ENCODE results near the gene MLIP. TPM values are rescaled to one million over a fixed set of nuclear protein-coding genes. Genes with fewer than 3 reads are reported as not detected.

MLIP gene
- total RNA-seq, 3 donors from 2014 or later (not counting 1 experiment from before 2014, with no cell fraction given): not detected

DNA sequence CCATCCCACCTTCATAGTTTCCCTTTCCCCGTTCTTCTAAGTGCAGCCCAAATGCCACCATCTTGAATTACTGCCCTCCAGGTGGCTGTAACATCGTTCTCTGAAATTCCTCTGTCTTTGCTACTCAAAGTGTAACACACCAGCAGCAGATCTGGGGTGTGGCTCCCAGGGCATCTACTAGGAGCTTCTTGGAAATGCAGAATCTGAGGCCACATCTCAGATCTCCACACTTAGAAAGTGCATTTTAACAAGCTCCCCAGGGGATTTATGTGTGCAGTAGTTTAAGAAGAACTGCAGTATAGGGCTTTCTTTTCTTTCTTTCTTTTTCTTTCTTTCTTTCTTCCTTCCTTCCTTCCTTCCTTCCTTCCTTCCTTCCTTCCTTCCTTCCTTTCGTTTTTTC lies 1.7 kb upstream of the MLIP start:
- WGBS (ENCODE audit: insufficient coverage): 82% methylated on average over 3 of the region's 3 CpGs
- H3K36me3 Mint-ChIP-seq: no peaks in the 10 kb centered on the region

DNA sequence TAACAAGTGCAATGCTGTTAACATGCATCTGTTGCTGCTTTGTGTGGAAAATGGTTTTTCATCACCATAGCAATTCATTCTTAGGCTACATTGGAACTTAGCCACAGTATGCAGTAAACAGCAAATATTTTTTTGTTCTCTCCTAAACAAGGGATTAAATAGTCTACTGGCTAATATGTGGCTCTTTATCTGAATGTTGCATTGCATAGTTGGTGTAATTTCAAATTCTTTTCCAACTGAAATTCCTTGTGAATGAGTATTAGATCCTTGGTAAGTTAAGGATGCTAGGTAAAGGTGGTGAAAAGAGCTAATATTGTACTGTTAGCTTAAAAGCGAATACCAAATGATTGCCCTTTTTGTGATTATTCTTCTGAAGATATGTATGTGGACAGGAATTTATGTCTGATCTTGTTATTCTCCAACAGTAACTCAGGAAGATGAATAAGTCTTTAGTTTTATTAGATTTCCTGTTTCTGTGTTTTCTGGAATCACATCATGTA lies 958 bp downstream of the MLIP start:
- TF ChIP-seq, protein P1, sequence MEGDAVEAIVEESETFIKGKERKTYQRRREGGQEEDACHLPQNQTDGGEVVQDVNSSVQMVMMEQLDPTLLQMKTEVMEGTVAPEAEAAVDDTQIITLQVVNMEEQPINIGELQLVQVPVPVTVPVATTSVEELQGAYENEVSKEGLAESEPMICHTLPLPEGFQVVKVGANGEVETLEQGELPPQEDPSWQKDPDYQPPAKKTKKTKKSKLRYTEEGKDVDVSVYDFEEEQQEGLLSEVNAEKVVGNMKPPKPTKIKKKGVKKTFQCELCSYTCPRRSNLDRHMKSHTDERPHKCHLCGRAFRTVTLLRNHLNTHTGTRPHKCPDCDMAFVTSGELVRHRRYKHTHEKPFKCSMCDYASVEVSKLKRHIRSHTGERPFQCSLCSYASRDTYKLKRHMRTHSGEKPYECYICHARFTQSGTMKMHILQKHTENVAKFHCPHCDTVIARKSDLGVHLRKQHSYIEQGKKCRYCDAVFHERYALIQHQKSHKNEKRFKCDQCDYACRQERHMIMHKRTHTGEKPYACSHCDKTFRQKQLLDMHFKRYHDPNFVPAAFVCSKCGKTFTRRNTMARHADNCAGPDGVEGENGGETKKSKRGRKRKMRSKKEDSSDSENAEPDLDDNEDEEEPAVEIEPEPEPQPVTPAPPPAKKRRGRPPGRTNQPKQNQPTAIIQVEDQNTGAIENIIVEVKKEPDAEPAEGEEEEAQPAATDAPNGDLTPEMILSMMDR (IDR thresholded peaks at IDR 0.05): no peak
- Histone ChIP-seq H3K36me3 (ENCODE audit: control insufficient read depth, insufficient read depth, low read length) (no peaks in the 10 kb centered on the region), H3K27me3 (ENCODE audit: control insufficient read depth, insufficient read depth, low read length) (no peaks in the 10 kb centered on the region), H3K27ac (ENCODE audit: low read length) (no peak overlapping the region), H3K4me1 (ENCODE audit: control insufficient read depth, insufficient read depth, low read length) (no peaks in the 10 kb centered on the region), H3K9me3 (ENCODE audit: control insufficient read depth, insufficient read depth, low read length) (no peaks in the 10 kb centered on the region), H3K4me3 (ENCODE audit: low read length) (no peak overlapping the region)
- Mint-ChIP-seq H3K36me3 (no peaks in the 10 kb centered on the region), H3K27me3 (ENCODE audit: low read depth in 2 of 2) (no peaks in the 10 kb centered on the region), H3K4me1 (no peaks in the 10 kb centered on the region), H3K4me3 (no peak overlapping the region), H3K9me3 (peaks cover 12 to 16% of the 10 kb centered on the region in 2 donors), H3K27ac (no peak overlapping the region)
- WGBS (ENCODE audit: insufficient coverage): 100% methylated on average over 1 of the region's 1 CpG
- no peak for DNase-seq
- ATAC-seq: no peak
- intact Hi-C loops (cut with micrococcal nuclease): no loop called here

More for the DNA sequence above, 1.7 kb upstream of the MLIP start:
- DNase-seq (no peak), ATAC-seq (no peak)
- Histone ChIP-seq H3K4me1 (ENCODE audit: control insufficient read depth, insufficient read depth, low read length) (no peaks in the 10 kb centered on the region), H3K27ac (ENCODE audit: low read length) (no peak overlapping the region), H3K27me3 (ENCODE audit: control insufficient read depth, insufficient read depth, low read length) (no peaks in the 10 kb centered on the region), H3K4me3 (ENCODE audit: low read length) (no peak overlapping the region), H3K9me3 (ENCODE audit: control insufficient read depth, insufficient read depth, low read length) (no peaks in the 10 kb centered on the region), H3K36me3 (ENCODE audit: control insufficient read depth, insufficient read depth, low read length) (no peaks in the 10 kb centered on the region)
- intact Hi-C loops (cut with micrococcal nuclease): no loop called here
- Mint-ChIP-seq H3K9me3 (peaks cover 6 to 7% of the 10 kb centered on the region in 2 donors), H3K4me3 (no peak overlapping the region), H3K27me3 (ENCODE audit: low read depth in 2 of 2) (no peaks in the 10 kb centered on the region), H3K27ac (no peak overlapping the region), H3K4me1 (no peaks in the 10 kb centered on the region)
- TF ChIP-seq, protein P1 (IDR thresholded peaks at IDR 0.05): no peak

DNA sequence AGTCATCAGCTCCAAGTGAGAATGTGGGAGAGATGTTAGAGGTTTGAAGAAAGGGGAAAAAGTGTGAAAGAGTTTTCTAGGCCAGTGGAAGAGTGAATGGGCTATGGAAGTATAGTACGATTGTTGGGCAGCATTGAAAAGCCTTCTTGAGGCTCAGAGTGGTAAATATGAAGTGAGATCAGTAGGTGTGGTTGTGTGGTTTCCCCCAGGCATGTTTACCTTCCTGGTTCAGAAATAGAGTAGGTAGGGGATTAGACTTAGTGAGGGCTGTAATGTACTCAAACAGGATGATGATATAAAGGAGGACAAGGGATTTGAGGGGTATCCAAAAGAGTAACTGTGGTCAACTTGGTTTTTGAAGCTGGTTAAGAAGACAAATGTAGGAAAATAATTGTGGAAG lies 3.7 kb downstream of the MLIP start:
- no peak for ATAC-seq

More for the DNA sequence above, 3.7 kb downstream of the MLIP start:
- no peaks in the 10 kb centered on the region for H3K9me3 ChIP-seq (ENCODE audit: control insufficient read depth, insufficient read depth, low read length)
- H3K27me3 ChIP-seq (ENCODE audit: control insufficient read depth, insufficient read depth, low read length): no peaks in the 10 kb centered on the region
- Mint-ChIP-seq H3K36me3 (no peaks in the 10 kb centered on the region), H3K4me3 (no peak overlapping the region), H3K9me3 (peaks cover 15 to 16% of the 10 kb centered on the region in 2 donors), H3K27me3 (ENCODE audit: low read depth in 2 of 2) (no peaks in the 10 kb centered on the region), H3K27ac (no peak overlapping the region), H3K4me1 (no peaks in the 10 kb centered on the region)
- intact Hi-C loops (cut with micrococcal nuclease): no loop called here
- H3K36me3 ChIP-seq (ENCODE audit: control insufficient read depth, insufficient read depth, low read length): no peaks in the 10 kb centered on the region
- WGBS (ENCODE audit: insufficient coverage): 85% methylated on average over 1 of the region's 1 CpG
- no peaks in the 10 kb centered on the region for H3K4me1 ChIP-seq (ENCODE audit: control insufficient read depth, insufficient read depth, low read length)
- TF ChIP-seq, protein P1 (IDR thresholded peaks at IDR 0.05): no peak
- H3K27ac ChIP-seq (ENCODE audit: low read length): no peak overlapping the region
- no peak overlapping the region for H3K4me3 ChIP-seq (ENCODE audit: low read length)
- DNase-seq: no peak
